ENCODE measurements around the gene SNRNP25. TPM values are rescaled to one million over a fixed set of nuclear protein-coding genes. Genes with fewer than 3 reads are reported as not detected.

Gene SNRNP25
- total and polyA plus RNA-seq, 4 donors = 10.3 to 30.9 (median 20.9) TPM

- no peak overlapping the region for H3K27ac ChIP-seq (ENCODE audit: low read depth in 1 of 2, low read length in 1 of 2)
- H3K36me3 ChIP-seq (ENCODE audit: control insufficient read depth in 4 of 4, insufficient read depth in 4 of 4, low read length in 4 of 4) = no peaks in the 10 kb centered on the region
- no peaks in the 10 kb centered on the region for H3K9me3 ChIP-seq (ENCODE audit: control insufficient read depth in 4 of 4, insufficient read depth in 3 of 4, low read length in 3 of 4)
- WGBS, 2 donors = 24 to 27% methylated on average over 6 of the region's 6 CpGs
- DNase-seq (peak in 1 of 3 donors; percentile 6), ATAC-seq (ENCODE audit: insufficient read depth, low FRiP score) (no peak)
- no peak overlapping the region for H3K4me3 ChIP-seq
- peaks cover 0 to 7% (median 4%) of the 10 kb centered on the region in 5 donors for H3K4me1 ChIP-seq (ENCODE audit: control insufficient read depth in 5 of 5, insufficient read depth in 5 of 5, low read length in 5 of 5)
- no peak overlapping the region for H3K9ac ChIP-seq (ENCODE audit: insufficient read depth in 1 of 2, low read length in 2 of 2)
- TF ChIP-seq, protein P1, sequence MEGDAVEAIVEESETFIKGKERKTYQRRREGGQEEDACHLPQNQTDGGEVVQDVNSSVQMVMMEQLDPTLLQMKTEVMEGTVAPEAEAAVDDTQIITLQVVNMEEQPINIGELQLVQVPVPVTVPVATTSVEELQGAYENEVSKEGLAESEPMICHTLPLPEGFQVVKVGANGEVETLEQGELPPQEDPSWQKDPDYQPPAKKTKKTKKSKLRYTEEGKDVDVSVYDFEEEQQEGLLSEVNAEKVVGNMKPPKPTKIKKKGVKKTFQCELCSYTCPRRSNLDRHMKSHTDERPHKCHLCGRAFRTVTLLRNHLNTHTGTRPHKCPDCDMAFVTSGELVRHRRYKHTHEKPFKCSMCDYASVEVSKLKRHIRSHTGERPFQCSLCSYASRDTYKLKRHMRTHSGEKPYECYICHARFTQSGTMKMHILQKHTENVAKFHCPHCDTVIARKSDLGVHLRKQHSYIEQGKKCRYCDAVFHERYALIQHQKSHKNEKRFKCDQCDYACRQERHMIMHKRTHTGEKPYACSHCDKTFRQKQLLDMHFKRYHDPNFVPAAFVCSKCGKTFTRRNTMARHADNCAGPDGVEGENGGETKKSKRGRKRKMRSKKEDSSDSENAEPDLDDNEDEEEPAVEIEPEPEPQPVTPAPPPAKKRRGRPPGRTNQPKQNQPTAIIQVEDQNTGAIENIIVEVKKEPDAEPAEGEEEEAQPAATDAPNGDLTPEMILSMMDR (IDR thresholded peaks at IDR 0.05; ENCODE audit: control extremely low read depth, extremely low read depth) = no peak
- H3K27me3 ChIP-seq (ENCODE audit: control insufficient read depth in 3 of 3, insufficient read depth in 3 of 3, low read length in 2 of 3) = no peaks in the 10 kb centered on the region
These were observed 19.0 kb upstream of the SNRNP25 start for GRCh38 chr16:34648-34987.

DNA sequence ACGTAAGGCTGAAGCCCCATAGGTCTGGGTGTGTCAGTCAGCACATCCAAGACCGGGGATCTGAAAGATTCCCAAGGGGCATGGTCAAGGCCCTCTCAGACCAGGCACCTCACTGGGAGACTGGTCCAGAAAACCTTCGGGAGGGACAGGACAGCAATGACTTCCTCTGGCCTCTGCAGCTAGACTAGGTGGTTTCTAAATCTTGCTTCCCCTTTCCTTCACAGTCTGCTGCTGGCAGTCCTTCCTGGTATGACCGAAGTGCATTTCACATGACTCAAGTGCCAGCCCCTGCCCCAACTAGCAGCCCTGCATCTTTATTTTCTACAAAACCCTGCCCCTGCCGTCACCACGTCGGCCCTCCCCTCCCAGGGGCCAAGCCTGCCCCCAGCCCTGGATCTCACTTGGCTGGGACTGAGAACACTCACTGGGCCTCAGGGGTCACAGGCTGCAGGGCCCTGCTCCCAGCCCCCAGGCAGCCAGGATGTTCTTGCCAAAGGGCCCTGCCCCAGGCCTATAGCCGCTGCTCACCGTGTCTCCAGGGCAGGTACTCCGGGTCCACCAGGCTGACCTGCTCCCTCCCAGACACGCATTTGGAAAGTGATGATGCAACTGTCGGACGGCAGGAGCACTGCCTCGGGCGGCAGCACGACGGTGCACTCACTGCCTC, 18.5 kb upstream of the SNRNP25 start:
- H3K4me3 ChIP-seq = no peak overlapping the region
- peaks cover 0 to 7% (median 4%) of the 10 kb centered on the region in 5 donors for H3K4me1 ChIP-seq (ENCODE audit: control insufficient read depth in 5 of 5, insufficient read depth in 5 of 5, low read length in 5 of 5)
- no peaks in the 10 kb centered on the region for H3K36me3 ChIP-seq (ENCODE audit: control insufficient read depth in 4 of 4, insufficient read depth in 4 of 4, low read length in 4 of 4)
- DNase-seq = peak in 1 of 3 donors; percentile 9
- H3K27me3 ChIP-seq (ENCODE audit: control insufficient read depth in 3 of 3, insufficient read depth in 3 of 3, low read length in 2 of 3) = no peaks in the 10 kb centered on the region
- TF ChIP-seq, protein P1 (IDR thresholded peaks at IDR 0.05; ENCODE audit: control extremely low read depth, extremely low read depth) = no peak
- H3K9ac ChIP-seq (ENCODE audit: insufficient read depth in 1 of 2, low read length in 2 of 2) = no peak overlapping the region
- 40 to 66% methylated on average over 16 to 17 of the region's 17 CpGs for WGBS, 2 donors
- peak overlapping the region in 1 of 2 donors; percentile 4 for H3K27ac ChIP-seq (ENCODE audit: low read depth in 1 of 2, low read length in 1 of 2)
- H3K9me3 ChIP-seq (ENCODE audit: control insufficient read depth in 4 of 4, insufficient read depth in 3 of 4, low read length in 3 of 4) = no peaks in the 10 kb centered on the region
- peak; percentile 46 for ATAC-seq (ENCODE audit: insufficient read depth, low FRiP score)

DNA sequence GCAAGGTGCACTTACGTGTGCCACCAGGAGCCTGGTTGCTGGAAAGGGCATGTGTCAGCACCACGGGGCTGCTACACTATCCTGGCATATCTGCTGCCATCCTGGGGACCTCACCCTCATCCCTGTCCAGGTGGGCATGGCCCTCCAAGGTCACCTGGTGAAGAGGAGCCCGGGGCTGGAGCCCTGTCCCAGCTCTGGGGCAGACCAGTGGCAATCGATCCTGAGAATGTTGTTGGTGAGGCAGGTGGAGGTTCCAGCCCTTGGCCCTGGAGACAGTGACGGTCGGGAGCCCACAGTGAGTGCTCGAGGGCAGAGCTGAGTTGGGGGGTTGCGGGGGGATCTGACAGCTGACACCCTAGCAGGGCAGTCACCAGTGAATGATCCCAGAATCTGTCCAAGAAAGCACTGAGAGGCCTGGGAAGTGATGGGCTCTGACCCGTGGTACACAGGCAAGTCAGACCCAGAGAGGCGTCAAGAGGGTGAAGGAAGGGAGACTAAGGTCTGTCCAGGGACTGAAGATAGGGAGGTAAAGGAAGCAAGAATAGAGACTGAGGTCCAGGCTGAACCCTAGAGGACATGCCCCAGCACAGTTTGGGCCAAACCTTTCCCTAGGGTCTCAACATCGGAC, 17.8 kb upstream of the SNRNP25 start:
- no peak for DNase-seq
- H3K36me3 ChIP-seq (ENCODE audit: control insufficient read depth in 4 of 4, insufficient read depth in 4 of 4, low read length in 4 of 4) = no peaks in the 10 kb centered on the region
- H3K4me1 ChIP-seq (ENCODE audit: control insufficient read depth in 5 of 5, insufficient read depth in 5 of 5, low read length in 5 of 5) = peaks cover 0 to 7% (median 4%) of the 10 kb centered on the region in 5 donors
- no peak overlapping the region for H3K27ac ChIP-seq (ENCODE audit: low read depth in 1 of 2, low read length in 1 of 2)
- H3K9ac ChIP-seq (ENCODE audit: insufficient read depth in 1 of 2, low read length in 2 of 2) = no peak overlapping the region
- ATAC-seq (ENCODE audit: insufficient read depth, low FRiP score) = no peak
- TF ChIP-seq, protein P1 (IDR thresholded peaks at IDR 0.05; ENCODE audit: control extremely low read depth, extremely low read depth) = no peak
- H3K9me3 ChIP-seq (ENCODE audit: control insufficient read depth in 4 of 4, insufficient read depth in 3 of 4, low read length in 3 of 4) = no peaks in the 10 kb centered on the region
- 82 to 89% methylated on average over 11 of the region's 11 CpGs for WGBS, 2 donors
- H3K27me3 ChIP-seq (ENCODE audit: control insufficient read depth in 3 of 3, insufficient read depth in 3 of 3, low read length in 2 of 3) = no peaks in the 10 kb centered on the region
- no peak overlapping the region for H3K4me3 ChIP-seq
